ENCODE measurements around the gene BCAS2. TPM values are rescaled to one million over a fixed set of nuclear protein-coding genes. Genes with fewer than 3 reads are reported as not detected.

Gene BCAS2
- total RNA-seq (10 to 100 TPM; 22.0 to 33.6 (median 27.0) TPM), polyA plus RNA-seq (10 to 100 TPM; 30.5 to 52.5 (median 34.5) TPM)
- long read RNA-seq, donor 1, transcript BCAS2-201 (7 exons, 1,299 nt): major isoform, 13 of 13 reads
- long read RNA-seq, donor 1, partial matches to known transcripts: 0 of 13 reads
- long read RNA-seq, donor 1, other reads (novel, unspliced or antisense): 0 of 13 reads
- long read RNA-seq, donor 2, transcript BCAS2-201 (7 exons, 1,299 nt): major isoform, 33 of 37 reads
- long read RNA-seq, donor 2, partial matches to known transcripts: 1 of 37 reads
- long read RNA-seq, donor 2, other reads (novel, unspliced or antisense): 2 of 37 reads

DNA sequence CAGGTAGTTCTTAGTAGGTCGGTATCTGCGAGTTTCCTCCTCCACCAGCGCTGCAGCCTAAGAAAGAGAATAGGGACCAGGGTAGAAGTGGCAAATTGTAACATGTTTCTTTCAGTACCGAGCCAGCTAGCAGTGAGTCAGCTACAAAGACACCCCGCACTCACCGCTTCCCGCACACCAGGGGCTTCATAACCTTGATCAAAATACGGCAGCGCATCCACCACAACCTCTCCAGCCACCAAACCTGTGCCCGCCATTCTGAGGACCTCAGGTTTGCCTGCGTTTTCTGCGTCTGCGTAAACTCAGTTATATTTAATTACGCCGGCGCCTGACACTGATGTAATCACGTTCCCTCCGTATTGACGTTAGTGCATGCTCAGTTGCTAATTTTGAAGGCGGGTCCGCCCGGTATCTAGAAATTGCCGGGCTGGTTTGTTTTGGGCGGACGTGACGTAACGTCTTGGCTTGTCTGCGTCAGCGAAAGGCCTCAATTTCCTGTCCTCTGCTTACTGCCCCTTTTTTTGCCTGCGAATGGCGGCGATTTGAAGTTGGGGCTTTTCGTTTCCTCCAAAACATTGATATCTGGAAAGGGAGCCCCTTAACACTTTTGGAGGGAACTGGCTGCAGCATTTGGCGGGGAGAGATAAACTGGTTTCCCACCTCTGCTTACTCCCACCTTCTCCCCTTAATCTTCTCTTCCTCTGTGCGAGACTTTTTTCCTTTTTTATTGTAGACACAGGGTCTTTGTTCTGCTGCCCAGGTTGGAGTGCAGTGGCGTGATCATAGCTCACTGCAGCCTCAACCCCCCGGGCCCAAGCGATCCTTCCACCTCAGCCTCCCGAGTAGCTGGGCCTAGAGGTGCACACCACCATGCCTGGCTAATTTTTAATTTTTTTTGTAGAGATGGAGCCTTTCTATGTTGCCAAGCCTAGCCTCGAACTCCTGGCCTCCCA, at the start of gene BCAS2:
Gene BCAS2 (minus strand): TSS at position 281 of the 953 bp plus-strand sequence. CDS start 24 bp downstream, at position 257.
- Histone ChIP-seq H3K4me1 (peaks cover 8% of the 10 kb centered on the region), H3K9me3 (no peaks in the 10 kb centered on the region), H3K27ac (peak within 1 kb of the TSS; percentile 92), H3K36me3 (ENCODE audit: insufficient read depth in 1 of 2, low read depth in 1 of 2) (peaks cover 0 to 75% of the 10 kb centered on the region in 2 donors), H3K4me3 (peak within 1 kb of the TSS; percentile 75), H3K27me3 (ENCODE audit: insufficient read depth in 3 of 3, low read length in 2 of 3) (no peaks in the 10 kb centered on the region)
- ATAC-seq: peak; percentile 95 to 98 (median 98)
- WGBS, 3 donors: 6 to 11% (median 7%) methylated on average over 40 of the region's 40 CpGs
- DNase-seq: peak; percentile 95 to 96
- intact Hi-C loops (cut with DNase I): loop anchor here (10.0 kb wide), 2 partner anchors 173 to 193 kb away; partner anchors contain the start of gene CSDE1 (in 1 of the 2)
- TF ChIP-seq, protein P1, sequence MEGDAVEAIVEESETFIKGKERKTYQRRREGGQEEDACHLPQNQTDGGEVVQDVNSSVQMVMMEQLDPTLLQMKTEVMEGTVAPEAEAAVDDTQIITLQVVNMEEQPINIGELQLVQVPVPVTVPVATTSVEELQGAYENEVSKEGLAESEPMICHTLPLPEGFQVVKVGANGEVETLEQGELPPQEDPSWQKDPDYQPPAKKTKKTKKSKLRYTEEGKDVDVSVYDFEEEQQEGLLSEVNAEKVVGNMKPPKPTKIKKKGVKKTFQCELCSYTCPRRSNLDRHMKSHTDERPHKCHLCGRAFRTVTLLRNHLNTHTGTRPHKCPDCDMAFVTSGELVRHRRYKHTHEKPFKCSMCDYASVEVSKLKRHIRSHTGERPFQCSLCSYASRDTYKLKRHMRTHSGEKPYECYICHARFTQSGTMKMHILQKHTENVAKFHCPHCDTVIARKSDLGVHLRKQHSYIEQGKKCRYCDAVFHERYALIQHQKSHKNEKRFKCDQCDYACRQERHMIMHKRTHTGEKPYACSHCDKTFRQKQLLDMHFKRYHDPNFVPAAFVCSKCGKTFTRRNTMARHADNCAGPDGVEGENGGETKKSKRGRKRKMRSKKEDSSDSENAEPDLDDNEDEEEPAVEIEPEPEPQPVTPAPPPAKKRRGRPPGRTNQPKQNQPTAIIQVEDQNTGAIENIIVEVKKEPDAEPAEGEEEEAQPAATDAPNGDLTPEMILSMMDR (IDR thresholded peaks at IDR 0.05): no peak

DNA sequence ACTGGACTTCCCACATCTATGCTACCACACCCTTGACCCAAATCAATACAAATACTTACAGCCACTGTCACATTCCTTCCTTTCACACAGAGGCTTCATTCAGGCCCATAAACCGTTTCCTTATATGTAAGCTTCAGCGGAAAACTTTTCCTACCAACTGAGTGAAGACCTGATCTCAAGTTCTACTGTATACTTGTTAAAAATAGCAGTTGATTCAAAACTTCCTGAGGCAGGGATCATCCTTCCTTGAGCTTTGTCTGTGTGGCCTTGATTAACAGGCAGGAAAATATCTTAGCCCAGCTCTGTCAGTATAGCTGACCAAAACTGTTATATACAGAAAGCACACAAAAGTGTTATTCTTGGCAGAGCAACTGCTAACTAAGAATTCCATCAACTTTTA, 45.7 kb upstream of the BCAS2 start:
- ATAC-seq (peak in 3 of 4 donors; percentile 31 to 52 (median 47)), DNase-seq (no peak)
- Histone ChIP-seq H3K4me3 (no peak overlapping the region), H3K4me1 (no peaks in the 10 kb centered on the region), H3K36me3 (ENCODE audit: insufficient read depth in 1 of 2, low read depth in 1 of 2) (peaks cover 2 to 96% of the 10 kb centered on the region in 2 donors), H3K27ac (no peak overlapping the region), H3K9me3 (no peaks in the 10 kb centered on the region), H3K27me3 (ENCODE audit: insufficient read depth in 3 of 3, low read length in 2 of 3) (no peaks in the 10 kb centered on the region)
- TF ChIP-seq, protein P1 (IDR thresholded peaks at IDR 0.05): no peak
- intact Hi-C loops (cut with DNase I): loop anchor here in 1 of 2 donors (10.0 kb wide), 1 partner anchor 148 kb away; no protein-coding TSS in a partner anchor
- WGBS, 3 donors: 19 to 52% (median 31%) methylated on average over 2 of the region's 2 CpGs

GRCh38 chr1:114623364-114623763, 41.9 kb upstream of the BCAS2 start:
- H3K9me3 ChIP-seq: no peaks in the 10 kb centered on the region
- no peak overlapping the region for H3K27ac ChIP-seq
- H3K27me3 ChIP-seq (ENCODE audit: insufficient read depth in 3 of 3, low read length in 2 of 3): no peaks in the 10 kb centered on the region
- DNase-seq (no peak), ATAC-seq (no peak)
- no peaks in the 10 kb centered on the region for H3K4me1 ChIP-seq
- H3K4me3 ChIP-seq: no peak overlapping the region
- intact Hi-C loops (cut with DNase I): loop anchor here in 1 of 2 donors (10.0 kb wide), 1 partner anchor 151 kb away; no protein-coding TSS in a partner anchor
- WGBS, 3 donors: 73 to 91% (median 78%) methylated on average over 5 of the region's 5 CpGs
- TF ChIP-seq, protein P1 (IDR thresholded peaks at IDR 0.05): no peak
- peaks cover 2 to 98% of the 10 kb centered on the region in 2 donors for H3K36me3 ChIP-seq (ENCODE audit: insufficient read depth in 1 of 2, low read depth in 1 of 2)

- DNase-seq (no peak), ATAC-seq (no peak)
- intact Hi-C loops (cut with DNase I): loop anchor here in 1 of 2 donors (10.0 kb wide), 1 partner anchor 154 kb away; no protein-coding TSS in a partner anchor
- TF ChIP-seq, protein P1 (IDR thresholded peaks at IDR 0.05): no peak
- Histone ChIP-seq H3K27ac (no peak overlapping the region), H3K9me3 (no peaks in the 10 kb centered on the region), H3K36me3 (ENCODE audit: insufficient read depth in 1 of 2, low read depth in 1 of 2) (peaks cover 2 to 98% of the 10 kb centered on the region in 2 donors), H3K4me3 (no peak overlapping the region), H3K4me1 (no peaks in the 10 kb centered on the region), H3K27me3 (ENCODE audit: insufficient read depth in 3 of 3, low read length in 2 of 3) (no peaks in the 10 kb centered on the region)
- WGBS, 3 donors: 90 to 98% (median 96%) methylated on average over 2 of the region's 2 CpGs
Measured at GRCh38 chr1:114620419-114620818, 39.0 kb upstream of the BCAS2 start.

Measured in psoas muscle (tissue), 8 donors.